ENCODE data around the gene TEPSIN. TPM values are rescaled to one million over a fixed set of nuclear protein-coding genes. Genes with fewer than 3 reads are reported as not detected.
A peak's percentile ranks its signal among the peaks of the same experiment; 100 is the strongest.

TEPSIN gene
- total RNA-seq, 1 donor from 2014 or later: 13.4 TPM

- DNase-seq (no peak), ATAC-seq (ENCODE audit: poor library complexity) (no peak)
- intact Hi-C loops (cut with DNase I): loop anchor here (5.0 kb wide), 2 partner anchors 230 to 350 kb away; no protein-coding TSS in a partner anchor
Observed at GRCh38 chr17:81252326-81252986, 13.6 kb upstream of the TEPSIN start.

- no peak for DNase-seq
- intact Hi-C loops (cut with DNase I): loop anchor here (5.0 kb wide), 2 partner anchors 230 to 350 kb away; no protein-coding TSS in a partner anchor
- peak; percentile 5 for ATAC-seq (ENCODE audit: poor library complexity)
Observed at GRCh38 chr17:81251709-81252301, 12.9 kb upstream of the TEPSIN start.

GRCh38 chr17:81251094-81251708 is 12.3 kb upstream of the TEPSIN start:
- intact Hi-C loops (cut with DNase I): loop anchor here (5.0 kb wide), 2 partner anchors 231 to 351 kb away; no protein-coding TSS in a partner anchor
- DNase-seq (no peak), ATAC-seq (ENCODE audit: poor library complexity) (peak; percentile 48)

- intact Hi-C loops (cut with DNase I): loop anchor here (5.0 kb wide), 2 partner anchors 232 to 352 kb away; no protein-coding TSS in a partner anchor
Observed at GRCh38 chr17:81250286-81251093, 11.6 kb upstream of the TEPSIN start.

GRCh38 chr17:81249223-81250040 is 10.6 kb upstream of the TEPSIN start:
- intact Hi-C loops (cut with DNase I): loop anchor here (5.0 to 10.0 kb wide), 3 partner anchors 233 to 353 kb away; no protein-coding TSS in a partner anchor
- DNase-seq (peak; percentile 27), ATAC-seq (ENCODE audit: poor library complexity) (no peak)

More at GRCh38 chr17:81250286-81251093, 11.6 kb upstream of the TEPSIN start:
- no peak for ATAC-seq (ENCODE audit: poor library complexity)
- peak; percentile 35 for DNase-seq

GRCh38 chr17:81248649-81249048 is 9.8 kb upstream of the TEPSIN start:
- intact Hi-C loops (cut with DNase I): loop anchor here (10.0 kb wide), 1 partner anchor 264 kb away; no protein-coding TSS in a partner anchor
- DNase-seq: peak; percentile 27
- no peak for ATAC-seq (ENCODE audit: poor library complexity)

GRCh38 chr17:81247339-81247990 is 8.6 kb upstream of the TEPSIN start:
- DNase-seq (no peak), ATAC-seq (ENCODE audit: poor library complexity) (no peak)
- intact Hi-C loops (cut with DNase I): loop anchor here (10.0 kb wide), 1 partner anchor 263 kb away; no protein-coding TSS in a partner anchor

GRCh38 chr17:81246679-81247338 is 8.0 kb upstream of the TEPSIN start:
- DNase-seq: peak; percentile 30
- no peak for ATAC-seq (ENCODE audit: poor library complexity)
- intact Hi-C loops (cut with DNase I): loop anchor here (10.0 kb wide), 1 partner anchor 262 kb away; no protein-coding TSS in a partner anchor

GRCh38 chr17:81246343-81246670 is 7.5 kb upstream of the TEPSIN start:
- peak; percentile 27 for DNase-seq
- intact Hi-C loops (cut with DNase I): loop anchor here (10.0 kb wide), 1 partner anchor 262 kb away; no protein-coding TSS in a partner anchor
- no peak for ATAC-seq (ENCODE audit: poor library complexity)

GRCh38 chr17:81245665-81246342 is 6.9 kb upstream of the TEPSIN start:
- peak; percentile 39 for DNase-seq
- no peak for ATAC-seq (ENCODE audit: poor library complexity)
- intact Hi-C loops (cut with DNase I): loop anchor here (10.0 kb wide), 1 partner anchor 261 kb away; no protein-coding TSS in a partner anchor

- intact Hi-C loops (cut with DNase I): loop anchor here (10.0 kb wide), 1 partner anchor 260 kb away; no protein-coding TSS in a partner anchor
- ATAC-seq (ENCODE audit: poor library complexity): no peak
- DNase-seq: peak; percentile 40
Observed at GRCh38 chr17:81245024-81245664, 6.3 kb upstream of the TEPSIN start.

GRCh38 chr17:81244358-81245023 is 5.6 kb upstream of the TEPSIN start:
- DNase-seq: peak; percentile 34
- no peak for ATAC-seq (ENCODE audit: poor library complexity)

GRCh38 chr17:81243333-81243664 is 4.4 kb upstream of the TEPSIN start:
- intact Hi-C loops (cut with DNase I): loop anchor here (10.0 kb wide), 1 partner anchor 258 kb away; no protein-coding TSS in a partner anchor
- DNase-seq (no peak), ATAC-seq (ENCODE audit: poor library complexity) (no peak)

More at GRCh38 chr17:81244358-81245023, 5.6 kb upstream of the TEPSIN start:
- intact Hi-C loops (cut with DNase I): loop anchor here (10.0 kb wide), 1 partner anchor 260 kb away; no protein-coding TSS in a partner anchor

GRCh38 chr17:81242421-81243332 is 3.8 kb upstream of the TEPSIN start:
- DNase-seq (no peak), ATAC-seq (ENCODE audit: poor library complexity) (no peak)
- intact Hi-C loops (cut with DNase I): loop anchor here (10.0 kb wide), 1 partner anchor 258 kb away; no protein-coding TSS in a partner anchor

Measured in Right ventricle myocardium superior (tissue), 1 donor.